Measurements from ENCODE around the gene DAZAP1.

- TF ChIP-seq, protein P1, sequence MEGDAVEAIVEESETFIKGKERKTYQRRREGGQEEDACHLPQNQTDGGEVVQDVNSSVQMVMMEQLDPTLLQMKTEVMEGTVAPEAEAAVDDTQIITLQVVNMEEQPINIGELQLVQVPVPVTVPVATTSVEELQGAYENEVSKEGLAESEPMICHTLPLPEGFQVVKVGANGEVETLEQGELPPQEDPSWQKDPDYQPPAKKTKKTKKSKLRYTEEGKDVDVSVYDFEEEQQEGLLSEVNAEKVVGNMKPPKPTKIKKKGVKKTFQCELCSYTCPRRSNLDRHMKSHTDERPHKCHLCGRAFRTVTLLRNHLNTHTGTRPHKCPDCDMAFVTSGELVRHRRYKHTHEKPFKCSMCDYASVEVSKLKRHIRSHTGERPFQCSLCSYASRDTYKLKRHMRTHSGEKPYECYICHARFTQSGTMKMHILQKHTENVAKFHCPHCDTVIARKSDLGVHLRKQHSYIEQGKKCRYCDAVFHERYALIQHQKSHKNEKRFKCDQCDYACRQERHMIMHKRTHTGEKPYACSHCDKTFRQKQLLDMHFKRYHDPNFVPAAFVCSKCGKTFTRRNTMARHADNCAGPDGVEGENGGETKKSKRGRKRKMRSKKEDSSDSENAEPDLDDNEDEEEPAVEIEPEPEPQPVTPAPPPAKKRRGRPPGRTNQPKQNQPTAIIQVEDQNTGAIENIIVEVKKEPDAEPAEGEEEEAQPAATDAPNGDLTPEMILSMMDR (IDR thresholded peaks at IDR 0.05): no peak
- TF ChIP-seq STAT6 (CRISPR knock-in tag; conservative IDR thresholded peaks at IDR 0.05; ENCODE audit: low read depth) (no peak), ZNF532 (CRISPR knock-in tag; IDR thresholded peaks at IDR 0.05; ENCODE audit: borderline replicate concordance) (no peak), ZBTB21 (CRISPR knock-in tag; IDR thresholded peaks at IDR 0.05; ENCODE audit: borderline replicate concordance) (no peak), MYBL2 (CRISPR knock-in tag; IDR thresholded peaks at IDR 0.05) (no peak), ZNF317 (CRISPR knock-in tag; IDR thresholded peaks at IDR 0.05; ENCODE audit: borderline replicate concordance, low read depth) (no peak), ATF3 (CRISPR knock-in tag; conservative IDR thresholded peaks at IDR 0.05) (no peak), E2F5 (CRISPR knock-in tag; IDR thresholded peaks at IDR 0.05) (no peak), FOXJ3 (CRISPR knock-in tag; IDR thresholded peaks at IDR 0.05; ENCODE audit: borderline replicate concordance) (no peak), CREM (CRISPR knock-in tag; IDR thresholded peaks at IDR 0.05) (no peak), TEAD4 (CRISPR knock-in tag; IDR thresholded peaks at IDR 0.05) (no peak)
- TF ChIP-seq, protein P2, sequence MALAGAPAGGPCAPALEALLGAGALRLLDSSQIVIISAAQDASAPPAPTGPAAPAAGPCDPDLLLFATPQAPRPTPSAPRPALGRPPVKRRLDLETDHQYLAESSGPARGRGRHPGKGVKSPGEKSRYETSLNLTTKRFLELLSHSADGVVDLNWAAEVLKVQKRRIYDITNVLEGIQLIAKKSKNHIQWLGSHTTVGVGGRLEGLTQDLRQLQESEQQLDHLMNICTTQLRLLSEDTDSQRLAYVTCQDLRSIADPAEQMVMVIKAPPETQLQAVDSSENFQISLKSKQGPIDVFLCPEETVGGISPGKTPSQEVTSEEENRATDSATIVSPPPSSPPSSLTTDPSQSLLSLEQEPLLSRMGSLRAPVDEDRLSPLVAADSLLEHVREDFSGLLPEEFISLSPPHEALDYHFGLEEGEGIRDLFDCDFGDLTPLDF (CRISPR knock-in tag; IDR thresholded peaks at IDR 0.05): no peak
These were observed 40.2 kb upstream of the DAZAP1 start for GRCh38 chr19:1366899-1367870.
